ENCODE measurements around the gene ZC2HC1C.
A peak's percentile ranks its signal among the peaks of the same experiment; 100 is the strongest.

Gene ZC2HC1C

GRCh38 chr14:75069121-75069810, at the start of gene ZC2HC1C:
Gene ZC2HC1C, plus strand, starts transcription at chr14:75069641. Its CDS starts 933 bp downstream, at chr14:75070574.
- peak; percentile 68 for DNase-seq

GRCh38 chr14:75022655-75023054, 46.8 kb upstream of the ZC2HC1C start:
- no peak for DNase-seq

- DNase-seq, result no peak
These were observed 46.3 kb upstream of the ZC2HC1C start for GRCh38 chr14:75023108-75023507.

- no peak for DNase-seq
These were observed 44.4 kb upstream of the ZC2HC1C start for GRCh38 chr14:75025082-75025481.

- DNase-seq, result no peak
These were observed 43.6 kb upstream of the ZC2HC1C start for GRCh38 chr14:75025876-75026275.

GRCh38 chr14:75030147-75030546, 39.3 kb upstream of the ZC2HC1C start:
- DNase-seq, result no peak

GRCh38 chr14:75032939-75033338, 36.5 kb upstream of the ZC2HC1C start:
- DNase-seq, result no peak

- DNase-seq, result no peak
These were observed 28.9 kb upstream of the ZC2HC1C start for GRCh38 chr14:75040507-75040906.

- no peak for DNase-seq
These were observed 28.5 kb upstream of the ZC2HC1C start for GRCh38 chr14:75040959-75041358.

GRCh38 chr14:75041613-75042012, 27.8 kb upstream of the ZC2HC1C start:
- no peak for DNase-seq

GRCh38 chr14:75042035-75042434, 27.4 kb upstream of the ZC2HC1C start:
- DNase-seq, result no peak

- no peak for DNase-seq
These were observed 25.1 kb upstream of the ZC2HC1C start for GRCh38 chr14:75044322-75044721.

GRCh38 chr14:75044752-75045151, 24.7 kb upstream of the ZC2HC1C start:
- no peak for DNase-seq

GRCh38 chr14:75046275-75046674, 23.2 kb upstream of the ZC2HC1C start:
- no peak for DNase-seq

- no peak for DNase-seq
These were observed 22.5 kb upstream of the ZC2HC1C start for GRCh38 chr14:75046899-75047298.

- DNase-seq, result no peak
These were observed 21.9 kb upstream of the ZC2HC1C start for GRCh38 chr14:75047506-75047905.

GRCh38 chr14:75048101-75048500, 21.3 kb upstream of the ZC2HC1C start:
- DNase-seq, result no peak

- no peak for DNase-seq
These were observed 20.3 kb upstream of the ZC2HC1C start for GRCh38 chr14:75049136-75049535.

- DNase-seq, result no peak
These were observed 19.7 kb upstream of the ZC2HC1C start for GRCh38 chr14:75049731-75050201.

GRCh38 chr14:75050852-75051555, 18.4 kb upstream of the ZC2HC1C start, which contains the start of gene MLH3:
Gene MLH3, minus strand, starts transcription at chr14:75051467. Its CDS starts 1,812 bp downstream, at chr14:75049655.
- peak; percentile 73 for DNase-seq

GRCh38 chr14:75051556-75051899, 17.9 kb upstream of the ZC2HC1C start:
- no peak for DNase-seq

GRCh38 chr14:75053396-75054291, 15.8 kb upstream of the ZC2HC1C start:
- no peak for DNase-seq

GRCh38 chr14:75054421-75054820, 15.0 kb upstream of the ZC2HC1C start:
- DNase-seq, result no peak
